GM19463 (cell line): Measurements from ENCODE around the gene MSRB2.

ENCODE experiments used
- ATAC-seq: cut with Tn5 transposase; IDR thresholded peaks from one replicate; pipeline ENCODE4 v1.9.1; 2021; ENCODE audit warnings: mild to moderate bottlenecking, moderate library complexity; ENCODE audit not compliant: unreplicated experiment

The MSRB2 gene

DNA sequence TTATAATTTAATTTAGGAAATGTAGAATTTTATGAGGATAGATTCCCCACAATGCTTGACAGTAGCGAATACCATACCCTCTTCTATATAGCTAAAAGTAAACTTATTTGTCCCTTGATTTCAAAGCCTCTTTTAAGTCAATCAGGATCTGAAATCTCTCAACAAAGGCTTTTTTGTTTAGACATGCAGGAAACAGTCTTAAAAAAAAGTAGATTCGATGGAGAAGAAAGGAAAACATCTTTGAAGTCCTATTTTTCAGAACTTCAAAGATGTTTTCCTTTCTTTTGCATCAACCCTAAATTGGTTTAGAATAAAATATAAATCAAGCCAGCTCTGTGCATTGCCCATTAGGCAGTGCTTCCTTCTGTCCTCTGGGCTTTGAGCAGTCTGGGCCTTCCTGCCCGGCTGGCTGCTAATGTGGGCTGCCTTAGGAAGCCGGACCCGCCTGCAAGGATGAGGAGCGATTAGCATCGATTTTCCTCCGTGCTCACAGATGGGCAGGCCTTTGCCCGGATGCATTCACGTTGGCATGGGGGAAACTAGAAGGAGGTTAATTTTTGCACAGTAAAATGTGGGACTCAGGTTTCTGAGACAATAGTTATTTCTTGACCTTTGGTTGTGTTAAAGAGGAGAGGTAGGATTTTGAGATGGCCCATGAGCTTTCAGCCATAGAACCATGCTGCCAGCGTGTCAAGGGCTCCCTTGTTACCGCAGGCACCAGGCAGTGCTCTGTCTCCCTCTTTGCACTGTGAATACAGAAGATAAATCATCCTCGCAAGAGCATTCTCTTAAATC, 15.5 kb downstream of the MSRB2 start:
- no peak for ATAC-seq

GRCh38 chr10:23111517-23112286, 16.3 kb downstream of the MSRB2 start:
- ATAC-seq, result no peak

DNA sequence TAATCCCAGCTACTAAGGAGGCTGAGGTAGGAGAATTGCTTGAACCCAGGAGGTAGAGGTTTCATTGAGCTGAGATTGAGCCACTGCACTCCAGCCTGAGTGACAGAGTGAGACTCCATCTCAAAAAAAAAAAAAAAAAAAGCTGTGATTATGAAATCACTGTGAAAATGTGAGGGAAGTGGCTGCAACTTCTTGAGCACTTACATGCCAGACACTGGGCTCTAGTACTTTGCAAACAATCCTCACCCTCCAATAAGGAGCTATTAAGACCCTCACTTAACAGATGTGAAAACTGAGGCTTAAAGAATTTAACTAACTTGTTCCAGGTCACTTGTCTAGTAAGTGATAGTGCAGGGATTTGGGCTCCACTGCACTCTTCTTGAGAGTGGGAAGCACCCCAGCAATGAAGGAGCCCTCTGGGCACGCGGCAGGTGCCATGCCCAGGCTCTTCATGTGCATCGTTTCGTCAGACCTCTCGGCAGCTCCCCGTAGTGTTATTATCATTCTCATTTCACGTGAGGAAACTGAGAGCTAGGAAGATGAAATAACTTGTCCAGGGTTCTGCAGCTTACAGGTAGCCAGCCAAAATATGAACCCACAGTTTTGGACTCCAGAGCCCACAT, 19.0 kb downstream of the MSRB2 start:
- no peak for ATAC-seq

- no peak for ATAC-seq
Observed at GRCh38 chr10:23116486-23117205, 21.3 kb downstream of the MSRB2 start.

DNA sequence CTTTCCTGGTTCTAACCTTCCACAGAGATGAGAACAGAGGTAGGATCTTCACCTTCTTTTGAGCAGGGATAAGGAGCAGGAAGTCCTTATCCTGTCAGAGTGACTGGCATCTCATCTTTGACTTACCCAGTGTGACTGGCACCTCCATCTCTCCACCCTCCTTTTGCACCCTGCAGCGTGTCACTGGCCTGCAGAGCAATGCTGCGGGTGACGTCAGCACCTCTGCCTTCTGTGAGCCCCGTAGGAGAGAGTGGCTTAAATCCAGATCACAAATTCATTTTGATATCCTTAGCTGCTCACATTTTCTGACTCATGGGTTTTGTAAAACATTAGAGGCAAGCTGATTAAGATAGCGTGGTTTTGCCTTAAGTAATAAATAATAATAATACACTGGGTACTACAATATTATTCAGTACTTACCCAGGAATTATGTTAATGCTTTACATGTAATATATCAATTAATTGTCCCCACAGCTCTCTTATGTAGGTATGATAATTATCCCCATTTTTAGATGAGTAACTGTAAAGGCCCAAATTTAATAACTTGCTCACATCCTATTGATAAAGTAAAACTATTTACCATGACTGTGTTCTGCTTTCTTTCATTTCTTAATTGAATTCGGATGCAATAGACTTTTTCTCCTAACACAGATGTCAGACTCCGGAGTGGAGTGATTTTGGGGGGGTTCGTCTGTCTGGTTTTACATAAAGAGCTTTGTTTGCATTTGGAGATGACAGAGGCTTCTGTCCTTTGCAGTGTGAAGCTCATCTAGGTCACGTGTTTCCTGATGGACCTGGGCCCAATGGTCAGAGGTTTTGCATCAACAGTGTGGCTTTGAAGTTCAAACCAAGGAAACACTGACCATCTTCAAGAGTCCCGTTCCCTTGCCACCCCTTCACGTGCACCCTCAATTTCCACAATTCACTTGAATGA, 24.9 kb downstream of the MSRB2 start:
- ATAC-seq, result no peak

GRCh38 chr10:23121135-23121534, 25.8 kb downstream of the MSRB2 start:
- no peak for ATAC-seq

- ATAC-seq, result no peak
Observed at GRCh38 chr10:23136462-23136861, 41.1 kb downstream of the MSRB2 start.

GRCh38 chr10:23139677-23140076, 44.3 kb downstream of the MSRB2 start:
- ATAC-seq, result no peak

- ATAC-seq, result no peak
Observed at GRCh38 chr10:23141995-23142394, 46.6 kb downstream of the MSRB2 start.

GRCh38 chr10:23146258-23146657, 50.9 kb downstream of the MSRB2 start:
- ATAC-seq, result no peak

DNA sequence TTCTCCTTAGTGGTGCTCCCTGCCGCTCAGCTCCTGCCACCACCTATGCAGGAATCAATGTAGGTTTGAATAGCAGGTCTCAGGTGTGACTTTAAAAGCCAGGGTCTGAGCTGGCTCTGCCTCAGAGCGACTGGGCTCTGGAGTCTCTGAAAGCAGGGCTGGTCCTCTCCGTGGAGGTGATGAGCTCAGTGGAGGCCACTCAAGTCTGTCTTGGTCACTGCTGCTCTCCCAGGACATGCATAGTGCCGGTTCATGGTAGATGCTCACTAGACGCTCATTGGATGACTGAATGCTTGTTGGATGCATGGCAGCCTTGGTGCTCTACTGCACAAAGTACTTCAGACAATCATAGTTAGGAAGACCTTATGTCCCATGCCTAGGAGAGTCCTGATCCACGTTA, 51.7 kb downstream of the MSRB2 start:
- no peak for ATAC-seq

GRCh38 chr10:23148214-23148613, 52.8 kb downstream of the MSRB2 start:
- ATAC-seq, result no peak

- ATAC-seq, result no peak
Observed at GRCh38 chr10:23150091-23150490, 54.7 kb downstream of the MSRB2 start.

GRCh38 chr10:23150610-23151009, 55.2 kb downstream of the MSRB2 start:
- ATAC-seq, result no peak

DNA sequence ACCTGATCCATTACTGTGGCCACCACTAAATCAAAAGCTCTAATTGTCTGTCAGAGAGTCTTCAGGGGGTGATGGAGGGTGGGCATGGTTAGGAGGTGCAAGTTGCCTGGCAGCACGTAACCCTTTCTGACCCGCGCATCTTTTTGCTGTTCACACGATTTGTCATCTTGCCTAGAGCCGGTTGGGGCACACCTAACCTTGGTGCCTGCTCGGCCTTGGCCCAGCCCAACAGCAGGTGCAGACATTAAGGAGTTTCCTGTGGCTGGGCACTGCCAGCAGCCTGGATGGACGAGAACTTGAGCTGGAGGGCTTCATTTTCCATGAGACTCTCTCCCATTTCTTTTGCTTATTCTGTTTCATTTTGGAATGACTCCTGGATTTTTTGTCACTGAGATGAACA, 55.7 kb downstream of the MSRB2 start:
- ATAC-seq, result no peak

- ATAC-seq, result no peak
Observed at GRCh38 chr10:23155169-23155568, 59.8 kb downstream of the MSRB2 start.

DNA sequence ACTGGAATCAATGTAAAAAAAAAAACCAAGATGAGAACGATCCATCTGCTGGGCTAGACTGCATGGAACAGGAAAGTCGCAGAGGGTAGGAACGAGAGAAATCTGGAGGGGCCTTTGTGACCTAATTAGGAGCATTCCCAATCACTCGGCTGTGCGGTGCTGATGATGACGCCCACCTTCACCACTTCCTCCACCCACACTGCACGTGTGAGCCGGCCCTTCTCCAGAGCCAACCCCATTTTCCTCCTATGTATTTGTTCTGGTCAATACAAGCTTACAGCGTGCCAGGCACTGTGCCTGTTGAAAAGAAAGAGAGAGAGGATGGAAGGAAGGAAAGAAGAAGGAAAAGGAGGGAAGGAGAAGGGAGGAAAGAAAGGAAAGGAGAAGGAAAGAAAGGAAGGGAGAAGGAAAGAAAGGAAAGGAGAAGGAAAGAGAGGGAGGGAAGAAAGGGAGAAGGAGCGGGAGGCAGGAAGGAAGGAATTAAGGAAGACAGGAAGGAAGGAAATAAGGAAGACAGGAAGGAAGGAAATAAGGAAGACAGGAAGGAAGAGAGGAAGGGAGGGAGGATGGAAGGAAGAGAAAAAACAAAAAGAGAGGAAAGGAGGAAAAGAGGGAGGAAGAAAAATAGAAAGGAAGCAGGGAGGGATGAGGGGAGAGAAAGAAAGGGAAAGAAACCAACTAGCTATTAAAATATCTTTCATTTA, 61.2 kb downstream of the MSRB2 start:
- ATAC-seq, result no peak

DNA sequence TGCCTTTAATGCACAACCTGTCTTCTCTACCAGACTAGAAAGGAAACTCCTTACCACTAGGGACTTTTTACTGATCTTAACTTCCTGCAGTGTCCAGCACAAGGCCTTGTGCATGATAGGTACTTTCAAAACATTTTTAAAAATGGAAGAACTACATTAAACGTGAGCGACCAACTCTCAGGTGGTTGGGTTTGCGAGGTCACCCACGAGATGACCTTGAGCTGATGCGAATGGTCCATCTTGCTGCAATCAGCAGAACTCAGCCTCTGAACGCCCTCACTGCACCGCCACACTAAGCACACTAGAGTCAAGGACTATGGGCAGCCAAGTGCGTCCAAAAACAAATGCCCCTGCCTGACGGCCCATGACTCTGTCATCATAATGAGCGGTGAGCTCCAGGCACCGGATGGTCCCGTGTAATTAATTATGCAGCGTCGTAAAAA, 61.9 kb downstream of the MSRB2 start:
- ATAC-seq, result peak; percentile 49

DNA sequence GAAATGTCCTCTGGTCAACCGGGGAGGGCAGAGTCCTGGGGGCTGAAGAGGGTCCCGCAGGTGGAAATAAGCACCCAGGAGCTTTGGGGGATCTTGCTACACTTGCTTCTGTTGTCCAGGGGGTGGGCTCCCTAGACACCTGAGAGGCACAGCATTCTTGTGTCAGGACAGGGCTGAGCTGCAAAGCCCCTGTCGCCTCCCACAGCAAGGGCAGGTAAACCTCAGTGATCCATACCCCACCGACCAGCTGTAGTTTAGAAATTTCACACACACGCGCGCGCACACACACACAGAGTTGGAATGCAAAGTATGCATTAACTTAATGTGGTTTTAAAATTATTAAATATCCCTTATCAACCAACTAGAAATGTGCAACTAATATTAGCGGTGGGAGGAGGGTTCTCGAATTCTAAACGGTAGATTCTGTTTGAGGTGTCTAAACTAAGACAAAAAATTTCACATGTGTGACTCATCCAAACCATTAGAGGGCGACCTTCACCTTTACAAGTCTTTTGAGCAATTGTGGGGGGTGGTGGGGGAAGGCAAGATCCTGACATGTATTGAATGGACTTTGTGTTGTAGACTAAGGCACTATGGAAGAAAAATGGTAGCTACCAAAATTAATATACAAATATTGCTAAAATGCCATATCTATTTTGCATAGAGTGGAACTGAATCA, 62.5 kb downstream of the MSRB2 start:
- ATAC-seq, result peak; percentile 60
